Common myeloid progenitor, CD34-positive (primary cell): ENCODE results near the gene RSPRY1.

ENCODE experiments used
- CTCF ChIA-PET: fragments of 350-600 bp; sonication (Branson Sonifier 250); formaldehyde crosslinking; loops from one replicate; lab custom pipeline; 2021; ENCODE audit warnings: antibody characterized with exemption; lab: Charles Lee
- POLR2A ChIA-PET: fragments of 350-600 bp; sonication (Branson Sonifier 250); formaldehyde crosslinking; loops from one replicate; lab custom pipeline; 2021; ENCODE audit warnings: antibody characterized with exemption; lab: Charles Lee
- DNase-seq, 3 donors: peaks; one replicate each; pipeline versions ENCODE4 v3.0.0 to v3.0.0-alpha.2; 2013
- H3K27ac ChIP-seq, 2 experiments: 1 replicate in 1 of 2; 2 replicates in 1 of 2; pipeline ENCODE4 v1.7.0; 2013; ENCODE audit warnings: inconsistent platforms in 2 of 2, low read length in 2 of 2, mild to moderate bottlenecking in 2 of 2, low read depth in 1 of 2, moderate library complexity in 1 of 2; ENCODE audit not compliant: severe bottlenecking in 2 of 2, insufficient read depth in 1 of 2, poor library complexity in 1 of 2
- H3K27me3 ChIP-seq, 5 experiments: replicated peaks in 2 of 5; 1 replicate in 3 of 5; 2 replicates in 2 of 5; pipeline versions ENCODE4 v1.6.1 to v1.7.0; 2013; ENCODE audit warnings: low read length in 4 of 5, mild to moderate bottlenecking in 2 of 5, moderate library complexity in 2 of 5, inconsistent platforms in 1 of 5; ENCODE audit not compliant: insufficient read depth in 5 of 5, control insufficient read depth in 4 of 5
- H3K36me3 ChIP-seq, 4 experiments: 1 replicate in 2 of 4; 2 replicates in 2 of 4; pipeline versions ENCODE4 v1.6.1 to v1.7.0; 2013; ENCODE audit warnings: low read length in 3 of 4, control low read depth in 1 of 4, mild to moderate bottlenecking in 1 of 4; ENCODE audit not compliant: control insufficient read depth in 4 of 4, insufficient read depth in 4 of 4
- H3K4me1 ChIP-seq, 4 experiments: 1 replicate in 3 of 4; 2 replicates in 1 of 4; pipeline versions ENCODE4 v1.6.1 to v1.7.1; 2013; ENCODE audit warnings: low read length in 3 of 4, mild to moderate bottlenecking in 3 of 4, control low read depth in 1 of 4, inconsistent platforms in 1 of 4, moderate library complexity in 1 of 4; ENCODE audit not compliant: control insufficient read depth in 4 of 4, insufficient read depth in 4 of 4; ENCODE audit errors: control extremely low read depth in 1 of 4
- H3K4me3 ChIP-seq, 7 experiments: 1 replicate in 4 of 7; 2 replicates in 3 of 7; pipeline versions ENCODE4 v1.5.1 to v1.7.0; 2013; ENCODE audit warnings: mild to moderate bottlenecking in 7 of 7, low read length in 6 of 7, moderate library complexity in 6 of 7, inconsistent platforms in 2 of 7, low read depth in 2 of 7, control low read depth in 1 of 7; ENCODE audit not compliant: insufficient read depth in 4 of 7, control insufficient read depth in 1 of 7; ENCODE audit errors: extremely low read depth in 1 of 7
- H3K9me3 ChIP-seq, 5 experiments: 1 replicate in 4 of 5; 2 replicates in 1 of 5; pipeline versions ENCODE4 v1.6.1 to v1.7.1; 2013; ENCODE audit warnings: low read length in 4 of 5, mild to moderate bottlenecking in 2 of 5, inconsistent platforms in 1 of 5, low read depth in 1 of 5, moderate library complexity in 1 of 5; ENCODE audit not compliant: control insufficient read depth in 4 of 5, insufficient read depth in 2 of 5; ENCODE audit errors: control extremely low read depth in 1 of 5
- WGBS: methylation state at CpG from one replicate; pipeline ENCODE4 v1.1.5; 2013; ENCODE audit not compliant: insufficient coverage; 5-methylcytosine and 5-hydroxymethylcytosine counted together

Gene RSPRY1

GRCh38 chr16:57141822-57142631, 44.1 kb upstream of the RSPRY1 start:
- 65% methylated on average over 10 of the region's 16 CpGs for WGBS
- peak; percentile 32 to 92 (median 89) for DNase-seq
- CTCF ChIA-PET, result interaction anchor here (0.7 to 1.9 kb wide), 6 partner anchors 10 to 57 kb away, joined by 3 to 7 read pairs (median 3); partner anchors contain the start of gene CPNE2

DNA sequence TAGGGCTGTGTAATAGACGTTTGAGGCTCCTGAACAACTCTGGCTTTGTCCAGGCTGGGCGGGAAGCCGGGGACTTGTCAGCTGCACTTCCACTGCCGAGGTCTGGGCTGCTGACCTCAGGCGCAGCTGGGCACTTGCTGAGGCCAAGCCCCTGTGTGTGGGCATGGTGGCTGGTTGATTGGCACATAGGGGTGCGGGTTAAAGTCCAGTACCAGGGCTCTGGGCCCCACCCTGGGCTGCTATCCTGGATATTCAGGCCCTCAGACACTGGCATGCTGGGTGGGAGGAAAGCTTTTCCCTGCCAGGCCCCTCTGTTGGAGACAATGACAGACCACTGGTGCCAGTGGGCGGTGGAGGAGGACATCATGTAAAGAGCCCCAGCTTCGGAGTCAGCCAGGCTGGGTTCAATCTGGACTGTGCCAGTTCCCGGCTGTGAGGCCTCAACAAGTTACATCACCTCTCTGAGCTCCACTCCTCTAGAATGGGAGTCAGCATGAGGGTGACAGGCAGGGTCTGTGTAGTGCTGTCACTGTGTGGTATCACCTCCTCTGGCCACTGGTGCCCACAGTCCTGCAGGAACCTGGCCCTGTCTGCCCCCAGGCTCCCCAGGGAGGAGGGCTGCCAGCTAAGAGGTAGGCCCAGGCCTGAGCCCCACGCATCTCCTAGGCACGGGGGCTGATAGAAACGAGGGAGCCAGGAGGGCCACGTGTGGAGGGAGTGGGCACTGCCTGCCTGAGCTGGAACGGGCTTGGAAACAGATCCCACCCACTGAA, 42.8 kb upstream of the RSPRY1 start:
- peaks cover 9 to 88% (median 83%) of the 10 kb centered on the region in 4 experiments for H3K4me1 ChIP-seq
- no peaks in the 10 kb centered on the region for H3K9me3 ChIP-seq
- H3K27me3 ChIP-seq, result no peaks in the 10 kb centered on the region
- 96% methylated on average over 10 of the region's 14 CpGs for WGBS
- ChIA-PET CTCF (interaction anchor here (1.0 to 1.3 kb wide), 5 partner anchors 8 to 42 kb away, joined by 3 to 4 read pairs (median 3); no protein-coding TSS in a partner anchor), POLR2A (interaction anchor here (0.6 kb wide), 1 partner anchor 13 kb away, joined by 6 read pairs; no protein-coding TSS in a partner anchor)
- H3K36me3 ChIP-seq, result peaks cover 0 to 12% (median 0%) of the 10 kb centered on the region in 4 experiments
- DNase-seq, result no peak
- H3K4me3 ChIP-seq, result peak overlapping the region in 1 of 7 experiments; percentile 3
- H3K27ac ChIP-seq, result peak overlapping the region in 1 of 2 experiments; percentile 43

More at GRCh38 chr16:57141822-57142631, 44.1 kb upstream of the RSPRY1 start:
- H3K27ac ChIP-seq, result peak overlapping the region; percentile 6 to 67
- H3K36me3 ChIP-seq, result peaks cover 0 to 17% (median 7%) of the 10 kb centered on the region in 4 experiments
- no peaks in the 10 kb centered on the region for H3K27me3 ChIP-seq
- peaks cover 5 to 75% (median 70%) of the 10 kb centered on the region in 4 experiments for H3K4me1 ChIP-seq
- POLR2A ChIA-PET, result no interaction called here
- no peaks in the 10 kb centered on the region for H3K9me3 ChIP-seq
- H3K4me3 ChIP-seq, result peak overlapping the region in 3 of 7 experiments; percentile 3 to 30 (median 19)

DNA sequence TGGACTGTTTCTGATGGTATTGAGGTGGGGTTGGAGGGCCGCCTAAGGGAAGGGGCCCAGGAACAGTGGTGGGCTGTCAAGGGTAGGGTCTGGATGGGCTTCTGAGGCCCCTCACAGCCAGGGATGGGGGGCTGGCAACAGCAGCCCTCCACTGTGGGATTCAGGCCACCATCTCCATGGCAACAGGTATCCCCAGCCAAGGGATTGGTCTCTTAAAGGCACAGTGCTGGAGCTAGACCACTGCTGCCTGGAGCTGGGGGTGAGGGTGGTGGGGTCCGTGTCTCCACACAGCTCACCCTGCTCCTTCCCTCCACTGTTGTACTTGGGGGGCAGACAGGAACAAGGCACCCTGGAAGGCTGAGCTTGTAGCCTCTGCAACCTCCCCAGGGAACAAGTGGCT, 42.1 kb upstream of the RSPRY1 start:
- 100% methylated on average over 1 of the region's 2 CpGs for whole genome bisulfite sequencing
- H3K27ac ChIP-seq, result peak overlapping the region in 1 of 2 experiments; percentile 32
- no peak for DNase-seq
- H3K36me3 ChIP-seq, result peaks cover 0 to 11% (median 0%) of the 10 kb centered on the region in 4 experiments
- CTCF ChIA-PET, result interaction anchor here (0.8 to 1.4 kb wide), 6 partner anchors 8 to 61 kb away, joined by 3 to 5 read pairs (median 3); partner anchors contain the start of gene CPNE2
- no peaks in the 10 kb centered on the region for H3K27me3 ChIP-seq
- POLR2A ChIA-PET, result interaction anchor here (0.6 kb wide), 1 partner anchor 12 kb away, joined by 6 read pairs; no protein-coding TSS in a partner anchor
- H3K9me3 ChIP-seq, result no peaks in the 10 kb centered on the region
- no peak overlapping the region for H3K4me3 ChIP-seq
- H3K4me1 ChIP-seq, result peaks cover 9 to 95% (median 87%) of the 10 kb centered on the region in 4 experiments

DNA sequence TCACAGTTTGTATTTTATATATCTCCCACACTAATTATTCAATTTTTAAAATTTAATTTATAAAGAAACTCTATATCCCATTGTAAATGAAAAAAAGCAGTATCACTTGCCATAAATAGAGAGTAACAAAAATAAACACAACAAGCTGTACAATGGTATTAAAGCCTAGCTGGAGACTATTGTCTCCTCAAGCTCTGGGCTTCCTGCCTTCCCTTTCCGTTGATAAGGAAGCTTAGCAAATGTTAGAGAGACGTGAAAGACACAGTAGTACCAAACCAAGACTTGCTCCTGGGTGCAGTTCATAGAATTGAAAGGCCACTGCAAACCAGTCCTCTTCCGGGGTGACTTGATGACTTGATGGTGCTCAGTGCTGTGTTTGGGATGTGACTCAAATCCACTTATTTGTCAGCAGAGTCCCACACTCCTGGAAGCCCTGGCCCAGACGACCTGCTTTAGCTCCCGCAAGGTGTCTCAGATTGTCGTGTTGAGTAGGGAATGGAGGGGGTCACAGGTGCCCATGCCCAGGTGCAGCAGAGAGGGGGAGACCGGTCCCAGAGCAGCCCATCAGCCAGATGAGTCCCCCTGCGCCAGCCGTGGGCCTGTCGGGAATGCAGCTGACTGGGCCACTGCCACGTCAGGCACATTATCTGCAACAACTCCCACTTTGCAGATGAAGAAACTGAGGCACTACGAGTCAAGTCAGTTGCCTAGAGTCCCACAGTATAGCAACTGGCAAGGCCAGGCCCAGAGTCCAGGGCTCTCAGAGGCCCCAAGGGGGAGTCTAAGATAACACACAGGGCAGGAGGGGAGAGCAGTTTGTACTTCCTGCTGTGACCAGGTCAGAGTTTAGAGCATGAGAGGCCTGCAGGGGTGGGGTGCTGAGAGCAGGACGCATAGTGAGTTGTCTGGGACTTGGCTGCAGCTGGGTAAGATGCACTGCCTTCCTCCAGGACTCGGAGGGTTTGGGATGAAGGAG, 40.8 kb upstream of the RSPRY1 start:
- POLR2A ChIA-PET, result no interaction called here
- WGBS, result 92% methylated on average over 13 of the region's 14 CpGs
- CTCF ChIA-PET, result interaction anchor here (0.8 to 1.6 kb wide), 4 partner anchors 22 to 63 kb away, joined by 3 to 5 read pairs (median 4); partner anchors contain the start of gene CPNE2
- DNase-seq, result no peak
- H3K27ac ChIP-seq, result no peak overlapping the region
- H3K4me3 ChIP-seq, result no peak overlapping the region
- no peaks in the 10 kb centered on the region for H3K27me3 ChIP-seq
- peaks cover 0 to 15% (median 2%) of the 10 kb centered on the region in 4 experiments for H3K36me3 ChIP-seq
- peaks cover 9 to 93% (median 78%) of the 10 kb centered on the region in 4 experiments for H3K4me1 ChIP-seq
- no peaks in the 10 kb centered on the region for H3K9me3 ChIP-seq

GRCh38 chr16:57146040-57146647, 40.0 kb upstream of the RSPRY1 start:
- Histone ChIP-seq H3K4me3 (no peak overlapping the region), H3K9me3 (no peaks in the 10 kb centered on the region), H3K27me3 (no peaks in the 10 kb centered on the region), H3K4me1 (peaks cover 9 to 86% (median 72%) of the 10 kb centered on the region in 4 experiments), H3K27ac (no peak overlapping the region), H3K36me3 (peaks cover 0 to 22% (median 2%) of the 10 kb centered on the region in 4 experiments)
- ChIA-PET CTCF (interaction anchor here (1.6 kb wide), 1 partner anchor 23 kb away, joined by 4 read pairs; no protein-coding TSS in a partner anchor), POLR2A (no interaction called here)
- no peak for DNase-seq
- 97% methylated on average over 19 of the region's 24 CpGs for WGBS

DNA sequence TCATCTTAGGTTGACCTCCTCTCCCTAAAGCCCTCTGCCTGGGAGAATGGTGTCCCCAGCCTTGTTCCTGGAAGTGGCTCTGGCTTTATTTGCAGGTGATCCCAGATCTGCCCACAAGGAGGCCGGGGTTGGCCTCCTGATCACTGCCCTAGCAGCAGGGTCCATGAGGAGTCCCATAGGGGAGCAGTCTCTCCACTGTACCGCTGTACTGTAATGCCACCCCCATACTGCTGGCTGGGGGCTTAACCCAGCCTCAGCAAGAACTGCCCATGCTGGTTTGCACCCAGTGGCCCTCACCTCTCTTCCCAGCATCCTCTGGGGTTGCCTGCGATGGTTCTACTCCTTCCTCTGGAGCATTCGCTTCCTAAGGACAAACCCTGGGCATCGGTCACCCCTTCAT, 39.4 kb upstream of the RSPRY1 start:
- Histone ChIP-seq H3K27me3 (no peaks in the 10 kb centered on the region), H3K36me3 (peaks cover 0 to 22% (median 2%) of the 10 kb centered on the region in 4 experiments), H3K27ac (no peak overlapping the region), H3K4me3 (no peak overlapping the region), H3K9me3 (no peaks in the 10 kb centered on the region), H3K4me1 (peaks cover 6 to 86% (median 71%) of the 10 kb centered on the region in 4 experiments)
- WGBS, result 99% methylated on average over 5 of the region's 5 CpGs
- peak in 2 of 3 donors; percentile 49 to 51 for DNase-seq
- CTCF ChIA-PET, result no interaction called here
- POLR2A ChIA-PET, result no interaction called here
